Measurements from ENCODE around the gene VAV2.
"Not testable (repeated sequence)": the region's sequence is repeated elsewhere in the genome, so short reads cannot be mapped to it uniquely, and the experiment has no call there.

Gene VAV2

DNA sequence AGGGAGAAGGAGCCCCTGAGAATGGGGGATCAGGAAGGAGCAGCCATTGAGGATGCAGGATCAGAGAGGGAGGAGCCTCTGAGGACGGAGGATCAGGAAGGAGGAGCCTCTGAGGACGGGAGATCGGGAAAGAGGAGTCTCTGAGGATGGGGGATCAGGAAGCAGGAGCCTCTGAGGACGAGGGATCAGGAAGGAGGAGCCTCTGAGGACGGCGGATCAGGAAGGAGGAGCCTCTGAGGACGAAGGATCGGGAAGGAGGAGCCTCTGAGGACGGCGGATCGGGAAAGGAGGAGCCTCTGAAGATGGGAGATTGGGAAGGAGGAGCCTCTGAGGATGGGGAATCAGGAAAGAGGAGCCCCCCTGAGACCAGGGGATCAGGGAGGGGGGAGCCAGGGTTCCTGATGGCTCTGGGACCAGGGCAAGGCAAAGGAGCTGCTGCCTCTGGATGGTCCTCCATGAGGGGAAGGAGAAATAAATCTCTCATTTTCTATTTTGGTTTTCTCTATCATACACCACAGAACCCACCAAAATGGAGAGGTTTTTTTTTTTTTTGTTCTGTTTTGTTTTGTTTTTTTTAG is 231.3 kb downstream of the VAV2 start:
- no peak for DNase-seq

DNA sequence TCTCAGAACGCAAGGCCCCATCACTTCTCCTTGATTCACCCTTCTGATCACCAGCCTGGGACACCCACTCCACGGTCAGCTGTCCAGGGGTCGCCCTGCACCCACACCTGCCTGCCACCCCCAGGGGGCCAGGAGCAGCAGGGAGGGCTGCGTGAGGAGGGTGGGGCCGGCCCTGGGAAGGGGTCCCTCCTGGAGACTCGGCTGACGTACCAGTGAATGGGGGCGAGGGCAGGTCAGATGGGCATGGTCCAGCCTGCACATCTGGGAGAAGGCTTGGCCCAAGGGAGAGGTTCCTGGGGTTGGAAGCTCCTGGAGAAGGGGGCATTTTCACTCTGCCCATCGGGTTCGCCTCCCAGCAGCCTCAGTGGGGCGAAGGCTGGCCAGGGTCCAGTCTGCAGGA is 232.2 kb downstream of the VAV2 start:
- DNase-seq = no peak

DNA sequence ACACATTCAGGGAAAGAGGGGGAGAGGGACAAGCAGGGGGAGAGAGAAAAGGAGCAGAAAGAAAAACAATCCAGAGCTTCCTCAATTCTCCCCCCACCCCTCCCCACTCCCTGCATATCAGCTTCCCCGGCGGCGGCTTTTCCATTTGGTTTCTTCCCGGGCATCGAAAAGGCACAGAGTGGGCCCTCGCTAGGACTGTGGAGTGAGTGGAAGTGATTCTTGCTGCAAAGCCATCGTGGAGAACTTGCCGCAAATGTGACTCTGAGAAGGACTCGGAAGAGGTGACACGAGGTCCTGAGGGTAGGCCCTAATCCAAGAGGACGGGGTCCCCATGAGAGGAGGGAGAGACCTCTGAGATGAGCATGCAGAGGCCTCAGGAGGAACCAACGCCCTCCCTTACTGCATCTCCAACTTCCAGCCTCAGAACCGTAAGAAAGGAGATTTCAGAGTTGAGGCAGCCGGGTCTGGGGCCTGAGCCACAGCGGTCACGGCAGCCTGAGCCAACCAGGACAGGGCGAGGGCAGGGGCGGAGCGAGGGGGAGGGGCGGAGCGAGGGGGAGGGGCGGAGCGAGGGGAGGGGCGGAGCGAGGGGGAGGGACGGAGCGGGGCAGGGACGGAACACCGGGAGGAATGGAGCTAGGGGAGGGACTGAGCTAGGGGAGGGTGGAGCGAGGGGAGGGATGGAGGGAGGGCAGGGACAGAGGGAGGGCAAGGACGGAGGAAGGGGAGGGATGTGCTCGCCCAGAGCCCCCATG is 232.8 kb downstream of the VAV2 start:
- DNase-seq = no peak

DNA sequence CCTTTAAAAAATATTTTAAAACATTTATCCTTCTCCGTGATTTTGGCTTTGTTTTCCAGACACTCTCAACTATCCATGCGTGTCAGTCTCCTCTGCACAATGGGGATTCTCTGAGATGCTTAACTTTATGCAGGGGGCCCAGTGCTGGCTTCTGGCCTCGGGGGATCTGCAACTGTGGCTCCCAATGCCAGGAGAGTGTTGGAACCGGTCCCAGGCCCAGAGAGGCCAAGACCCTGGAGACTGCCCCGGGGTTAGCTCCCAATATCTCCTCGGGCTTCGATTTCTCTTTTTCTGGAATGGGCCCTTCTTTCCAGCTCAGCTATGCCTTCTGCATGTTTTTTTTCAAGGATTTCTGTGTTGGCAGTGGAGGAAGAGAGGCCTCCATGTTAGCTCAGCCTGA is 233.9 kb downstream of the VAV2 start:
- DNase-seq = no peak

DNA sequence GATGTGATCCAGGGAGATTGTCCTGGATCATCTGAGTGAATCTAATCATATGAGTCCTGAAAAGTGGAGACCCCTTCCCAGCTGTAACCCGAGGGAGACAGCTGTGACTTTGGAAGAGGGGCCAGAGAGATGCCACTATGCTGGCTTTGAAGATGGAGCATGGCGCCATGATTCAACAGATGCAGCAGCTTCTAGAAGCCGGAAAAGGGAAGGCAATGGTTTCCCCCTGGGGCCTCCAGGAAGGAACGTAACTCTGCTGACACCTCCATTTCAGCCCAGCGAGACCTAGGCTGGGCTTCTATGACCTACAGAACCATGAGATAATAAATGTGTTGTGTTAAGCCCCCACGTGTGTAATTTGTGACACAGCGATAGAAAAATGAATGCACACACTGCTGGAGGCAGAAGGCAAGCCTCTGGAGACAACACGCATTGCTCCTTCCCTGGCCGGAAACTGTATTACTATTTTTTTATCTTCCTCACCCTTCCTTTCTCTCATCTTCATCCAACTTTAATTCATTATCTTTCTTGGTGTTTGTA is 237.4 kb downstream of the VAV2 start:
- DNase-seq = no peak

DNA sequence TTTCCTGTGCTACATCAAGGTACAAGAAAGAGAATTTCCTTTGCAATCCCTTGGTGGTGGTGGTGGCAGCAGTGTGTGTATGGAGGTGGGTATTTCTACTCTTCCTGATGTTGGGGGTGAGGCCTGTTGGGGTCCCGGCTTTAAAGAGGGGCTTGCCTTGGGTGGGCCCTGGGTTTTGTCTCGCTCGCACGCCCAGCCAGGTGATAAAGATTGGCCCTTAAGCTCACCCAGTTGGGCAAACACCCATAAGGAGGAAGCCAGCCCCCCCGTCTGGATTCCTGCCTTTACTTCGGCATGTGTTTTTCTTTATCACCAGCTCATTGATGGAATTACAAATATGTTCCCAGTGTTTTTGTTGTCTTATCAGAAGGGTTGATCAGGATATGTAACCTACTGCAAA is 237.9 kb downstream of the VAV2 start:
- no peak for DNase-seq

DNA sequence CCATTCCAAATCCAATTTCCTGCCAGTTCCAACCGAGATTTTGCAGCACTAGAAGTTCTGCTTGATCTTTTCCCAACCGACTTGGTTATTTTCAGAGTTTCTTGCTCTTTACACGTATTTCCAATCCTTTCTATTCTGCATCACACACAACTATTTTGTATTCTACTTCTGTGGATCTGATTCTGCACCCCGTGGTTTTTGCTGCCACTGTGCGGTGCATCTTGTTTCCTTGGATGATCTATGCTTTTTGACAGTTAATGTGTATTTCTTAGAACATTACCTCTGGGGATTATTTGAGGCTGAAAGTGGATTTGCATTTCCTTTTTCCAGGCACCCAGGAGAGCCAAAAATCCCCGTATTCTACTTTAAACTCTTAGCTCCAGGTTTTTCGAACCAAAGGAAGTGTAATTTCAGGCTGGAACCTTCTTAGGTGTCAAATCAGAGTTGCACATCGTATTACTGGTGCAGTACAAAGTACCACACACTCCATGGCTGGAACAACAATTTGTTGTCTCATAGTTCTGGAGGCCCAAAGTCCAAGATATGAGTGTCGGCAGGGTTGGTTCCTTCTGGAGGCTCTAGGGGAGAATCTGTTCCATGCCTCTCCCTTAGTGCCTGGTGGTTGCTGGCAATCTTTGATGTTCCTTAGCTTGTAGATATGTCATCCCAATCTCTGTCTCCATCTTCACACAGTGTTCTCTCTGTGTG is 239.2 kb downstream of the VAV2 start:
- DNase-seq = no peak

DNA sequence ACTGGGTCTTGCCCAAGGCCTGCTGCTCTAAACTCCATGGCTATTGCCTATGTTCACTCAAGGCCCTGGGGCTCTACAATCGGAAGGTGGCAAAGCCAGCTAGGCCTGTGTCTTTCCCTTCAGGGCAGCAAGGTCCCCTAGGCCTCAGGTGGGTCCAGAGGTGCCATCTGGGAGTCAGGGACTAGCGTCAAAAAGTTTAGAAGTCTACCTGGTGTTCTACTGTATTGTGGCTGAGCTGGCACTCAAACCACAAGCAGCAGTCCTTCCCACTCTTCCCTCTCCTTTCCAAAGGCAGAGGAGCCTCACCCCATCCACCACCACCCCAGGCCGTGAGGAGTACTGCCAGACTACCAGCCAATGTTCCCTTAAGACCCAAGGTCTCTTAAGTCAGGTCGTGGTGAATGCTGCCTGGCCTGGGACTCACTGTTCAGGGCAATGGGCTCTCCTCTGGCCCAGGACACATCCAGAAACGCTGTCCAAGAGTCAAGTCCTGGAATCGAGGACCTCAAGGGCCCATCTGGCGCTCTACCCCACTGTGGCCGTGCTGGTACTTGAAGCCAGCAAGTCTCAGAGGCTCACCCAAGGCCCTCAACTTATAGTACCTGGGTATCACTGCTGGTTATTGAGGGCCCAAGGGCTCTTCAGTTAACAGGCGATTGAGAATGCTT is 241.0 kb downstream of the VAV2 start:
- no peak for DNase-seq

DNA sequence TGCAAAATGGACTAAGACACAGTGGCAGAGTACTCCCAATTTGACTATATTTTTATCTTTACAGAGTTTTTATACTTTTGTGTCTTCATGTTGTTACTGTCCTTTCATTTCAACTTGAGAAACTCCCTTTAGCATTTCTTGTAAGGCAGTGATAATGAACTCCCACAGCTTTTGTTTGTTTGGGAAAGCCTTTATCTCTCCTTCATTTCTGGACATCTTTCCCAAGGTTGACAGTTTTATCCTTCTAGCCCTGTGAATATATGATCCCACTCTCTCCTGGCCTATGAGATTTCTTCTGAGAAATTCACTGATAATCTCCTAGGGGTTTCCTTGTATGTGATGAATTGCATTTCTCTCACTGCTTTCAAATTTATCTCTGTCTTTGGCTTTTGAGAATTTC is 244.8 kb downstream of the VAV2 start:
- no peak for DNase-seq

DNA sequence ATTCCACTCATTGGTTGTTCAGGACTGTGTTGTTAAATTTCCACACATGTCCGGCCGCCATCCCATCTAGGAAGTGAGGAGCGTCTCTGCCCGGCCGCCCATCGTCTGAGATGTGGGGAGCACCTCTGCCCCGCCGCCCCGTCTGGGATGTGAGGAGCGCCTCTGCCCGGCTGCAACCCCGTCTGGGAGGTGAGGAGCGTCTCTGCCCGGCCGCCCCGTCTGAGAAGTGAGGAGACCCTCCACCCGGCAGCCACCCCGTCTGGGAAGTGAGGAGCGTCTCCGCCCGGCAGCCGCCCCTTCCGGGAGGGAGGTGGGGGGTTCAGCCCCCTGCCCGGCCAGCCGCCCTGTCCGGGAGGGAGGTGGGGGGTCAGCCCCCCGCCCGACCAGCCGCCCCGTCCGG is 247.6 kb downstream of the VAV2 start:
- DNase-seq = not testable (repeated sequence)

DNA sequence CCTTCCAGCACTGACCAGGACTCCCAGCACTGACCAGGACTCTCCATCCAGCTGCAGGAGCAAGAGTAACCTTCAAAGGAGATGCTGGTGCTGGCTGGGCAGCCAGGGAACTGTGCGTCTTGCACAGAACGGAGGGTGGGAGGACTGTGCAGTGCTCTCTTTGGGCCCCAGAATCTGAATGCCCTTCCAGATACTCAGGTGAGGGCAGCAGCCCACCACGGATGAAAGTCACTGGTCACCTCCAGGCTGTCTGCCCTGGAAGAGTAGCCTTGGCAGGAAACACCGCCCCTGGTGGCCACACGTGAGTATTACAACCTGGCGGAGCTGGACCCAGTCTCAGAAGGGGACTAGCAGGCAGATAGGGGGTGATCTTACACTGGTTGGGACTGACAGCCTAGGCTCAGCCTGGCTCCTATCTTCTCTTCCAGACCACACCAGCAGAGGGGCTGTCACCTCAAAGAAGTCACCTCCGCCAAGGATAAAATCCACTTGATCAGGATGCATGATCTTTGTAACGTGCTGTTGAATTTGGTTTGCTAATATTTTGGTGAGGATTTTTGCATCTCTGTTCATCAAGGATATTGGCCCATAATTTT is 249.2 kb downstream of the VAV2 start:
- peak; percentile 49 for DNase-seq

DNA sequence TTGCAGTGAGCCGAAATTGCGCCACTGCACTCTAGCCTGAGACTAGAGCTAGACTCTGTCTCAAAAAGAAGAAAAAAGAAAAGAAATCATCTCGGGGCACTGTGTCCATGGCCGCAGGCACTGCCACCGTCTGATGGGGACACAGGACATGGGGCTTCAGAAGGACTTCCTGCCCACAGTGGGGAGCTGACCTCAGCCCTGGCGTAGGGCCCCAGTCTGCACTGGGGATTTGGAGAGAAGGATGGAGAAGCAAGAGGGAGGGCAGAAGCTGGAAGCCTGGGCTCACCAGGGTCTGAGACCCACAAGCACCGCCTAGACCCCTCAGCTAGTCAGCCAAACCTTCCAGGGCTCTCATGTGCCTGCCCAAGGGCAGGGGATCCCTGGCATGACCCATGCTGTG is 249.9 kb downstream of the VAV2 start:
- no peak for DNase-seq

DNA sequence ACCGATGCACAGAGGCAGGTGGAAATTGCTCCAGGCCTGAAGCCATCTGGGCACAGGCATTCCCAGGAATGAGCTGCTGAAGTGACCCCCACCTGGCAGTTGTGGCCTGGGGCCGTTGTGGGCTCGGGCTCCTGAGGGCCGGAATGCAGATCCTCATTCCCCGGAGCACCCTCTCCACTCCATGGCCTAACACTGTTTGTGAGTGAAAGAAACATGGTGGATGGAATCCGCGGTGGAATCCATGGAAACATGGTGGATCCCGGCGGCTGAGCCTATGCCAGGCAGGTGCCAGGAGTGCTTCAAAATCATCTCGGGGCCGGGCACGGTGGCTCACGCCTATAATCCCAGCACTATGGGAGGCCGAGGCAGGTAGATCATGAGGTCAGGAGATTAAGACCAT is 250.4 kb downstream of the VAV2 start:
- DNase-seq = no peak

DNA sequence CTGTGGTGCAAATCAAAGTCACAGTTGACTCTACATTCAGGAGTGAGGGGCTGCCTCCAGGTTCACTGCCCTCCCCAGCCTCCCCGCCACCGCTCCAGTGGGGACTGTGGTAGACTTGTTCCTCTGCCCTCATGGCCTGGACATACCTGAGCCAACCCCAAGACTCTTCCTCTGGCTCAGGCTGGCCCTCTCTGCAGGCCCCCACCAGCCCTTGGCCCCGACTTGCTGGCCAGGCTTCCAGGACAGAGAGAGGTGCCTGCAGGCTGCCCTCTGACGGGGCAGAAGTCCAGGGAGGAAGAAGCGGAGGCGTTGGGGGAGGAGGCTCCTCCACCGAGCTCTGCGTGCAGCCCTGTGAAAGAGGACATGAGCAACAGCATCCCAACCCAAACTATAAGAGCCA is 251.2 kb downstream of the VAV2 start:
- DNase-seq = no peak

DNA sequence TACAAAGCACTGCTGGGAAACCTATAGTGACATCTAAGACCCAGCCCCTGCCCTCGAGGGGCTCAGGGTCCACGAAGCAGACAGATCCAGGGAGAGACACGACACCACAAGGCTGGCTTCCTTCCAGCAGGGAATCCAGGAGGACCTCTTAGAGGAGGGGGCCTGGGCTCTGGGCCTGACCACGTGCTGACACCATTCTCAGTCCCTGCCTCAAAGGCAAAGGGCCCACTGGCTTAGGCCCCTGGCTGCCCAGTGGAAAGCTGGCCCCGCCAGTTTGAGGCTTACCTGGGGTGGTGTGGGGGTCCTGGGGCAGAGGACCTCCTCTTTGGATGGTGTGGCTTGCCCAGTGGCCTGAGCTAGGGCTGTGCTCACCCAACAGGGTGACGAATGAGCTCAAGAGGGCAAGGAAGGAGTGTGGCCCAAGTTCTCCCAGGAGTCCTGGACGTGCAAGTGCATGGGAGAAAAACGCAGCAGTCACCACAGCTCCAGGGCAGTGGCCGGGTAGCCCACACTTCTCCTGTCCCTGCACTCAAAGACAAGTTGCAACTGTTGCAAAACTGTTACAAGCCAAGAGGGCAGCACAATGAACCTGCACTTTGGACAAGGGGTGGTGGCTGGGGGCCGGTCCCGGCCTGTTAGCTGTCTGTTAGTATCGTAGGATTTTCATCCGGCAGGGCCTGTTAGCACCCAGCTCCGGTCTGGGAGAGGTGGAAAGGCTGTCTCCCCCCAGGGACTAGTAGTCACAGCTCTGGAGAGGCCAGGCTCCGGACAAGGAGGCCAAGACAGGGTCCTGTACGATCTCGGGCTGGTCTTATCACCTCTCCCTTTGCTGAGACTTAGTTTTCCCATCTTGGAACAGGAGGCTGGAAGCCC is 252.5 kb downstream of the VAV2 start:
- no peak for DNase-seq

DNA sequence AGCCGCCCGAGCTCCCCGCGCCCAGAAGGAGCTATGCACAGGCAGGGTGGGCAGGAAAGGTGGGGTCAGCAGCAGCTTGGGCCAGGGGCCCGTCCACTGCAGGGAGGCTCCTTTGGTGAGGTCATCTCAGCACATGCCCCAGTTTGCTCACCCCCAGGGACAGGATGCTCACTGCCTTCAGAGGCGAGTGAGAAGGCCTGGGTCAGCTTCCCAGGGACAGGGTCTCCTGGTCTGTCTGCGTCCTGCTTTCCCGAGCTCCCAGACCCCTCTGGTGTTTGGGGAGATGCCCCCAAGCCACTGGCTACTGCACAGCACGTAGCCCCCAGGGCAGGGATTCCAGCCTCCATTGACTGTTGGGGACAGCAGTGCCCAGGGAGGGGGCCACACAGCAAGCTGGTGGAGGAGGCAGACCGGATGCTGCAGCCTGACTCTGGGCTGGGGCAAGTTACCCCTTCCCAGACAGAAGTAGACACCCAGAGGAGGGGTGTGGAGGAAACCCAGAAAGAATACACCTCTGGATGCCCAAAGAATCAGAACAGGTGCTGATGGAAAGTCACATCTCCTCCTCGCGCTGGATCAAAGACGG is 253.4 kb downstream of the VAV2 start:
- DNase-seq = no peak

DNA sequence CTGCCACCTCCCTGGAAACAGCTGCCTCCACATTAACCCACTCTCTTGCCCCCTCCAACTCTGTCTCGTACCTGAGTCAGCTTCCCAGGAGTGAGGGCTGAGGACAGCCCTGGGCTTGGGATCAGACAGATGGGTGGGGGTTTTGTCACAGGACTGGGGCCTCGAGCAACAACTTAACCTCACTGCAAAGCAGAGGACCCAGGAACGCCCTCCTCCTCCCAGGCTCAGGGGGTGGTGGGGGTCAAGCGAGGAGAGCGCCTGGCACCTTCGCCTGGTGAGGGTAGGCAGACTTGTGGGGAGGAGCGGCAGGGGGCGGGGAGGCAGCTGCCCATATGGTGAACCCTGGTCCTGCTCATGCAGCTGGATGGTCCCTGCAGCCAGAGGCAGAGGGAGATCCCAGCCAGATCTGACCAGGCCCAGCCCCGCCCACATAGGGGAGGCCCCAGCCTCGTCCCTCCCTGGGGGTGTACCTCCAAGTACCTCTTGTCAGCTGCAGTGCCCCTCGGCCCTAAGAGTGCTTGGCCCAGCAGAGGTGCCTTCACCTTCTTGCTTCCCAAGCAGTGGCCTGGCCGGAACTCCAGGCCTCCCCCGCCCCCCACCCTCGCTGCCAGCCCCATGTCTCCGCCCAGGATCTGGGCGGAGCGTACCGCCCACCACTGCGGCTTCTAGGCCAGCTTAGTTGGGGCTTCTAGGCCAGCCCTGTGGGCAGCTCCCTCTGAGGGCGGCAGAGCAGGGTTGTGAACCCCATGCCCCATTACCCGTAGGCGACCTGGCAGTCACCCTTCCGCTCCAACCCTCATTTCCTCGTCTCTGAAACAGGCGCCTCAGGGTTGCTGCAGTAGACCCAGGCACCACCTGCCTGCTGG is 254.1 kb downstream of the VAV2 start, which contains the start of gene SARDH:
TSS of gene SARDH (minus strand) at position 579 of the 866 bp plus-strand sequence. CDS start 4,179 bp downstream, outside the sequence.
- no peak for DNase-seq

DNA sequence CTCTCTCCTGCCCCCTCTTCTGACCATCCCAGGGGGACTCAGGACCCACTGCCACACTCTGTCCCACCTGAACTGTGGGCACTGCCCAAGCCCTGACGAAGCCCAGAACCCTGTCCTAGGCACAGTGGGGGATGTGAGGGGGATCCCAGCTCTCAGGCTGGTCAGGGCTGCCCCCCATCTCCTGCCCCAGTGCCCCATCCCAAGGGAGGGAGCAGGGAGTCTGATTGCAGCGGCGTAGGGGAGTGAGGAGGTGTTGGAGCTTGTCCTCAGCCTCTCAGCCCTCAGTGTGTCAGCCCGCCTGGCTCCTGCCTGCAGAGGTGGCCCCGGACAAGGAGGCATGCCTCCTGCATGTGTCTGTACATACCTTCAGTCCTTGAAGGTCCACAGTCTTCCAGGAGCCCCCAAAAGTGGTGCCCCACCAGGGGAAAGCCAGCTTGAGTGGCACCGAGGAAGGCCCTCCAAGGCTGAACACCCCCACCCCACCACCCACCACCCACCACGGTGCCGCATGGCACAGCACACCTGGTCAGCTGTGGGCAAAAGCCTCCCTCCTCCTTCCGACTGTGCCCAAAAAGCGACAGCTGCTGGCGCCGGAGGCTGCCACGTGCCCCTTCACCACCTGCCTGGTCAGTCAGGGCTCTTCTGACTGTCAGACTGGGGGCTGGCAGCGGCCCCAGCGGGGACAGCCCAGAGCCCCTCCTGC is 254.9 kb downstream of the VAV2 start:
- peak; percentile 24 for DNase-seq

DNA sequence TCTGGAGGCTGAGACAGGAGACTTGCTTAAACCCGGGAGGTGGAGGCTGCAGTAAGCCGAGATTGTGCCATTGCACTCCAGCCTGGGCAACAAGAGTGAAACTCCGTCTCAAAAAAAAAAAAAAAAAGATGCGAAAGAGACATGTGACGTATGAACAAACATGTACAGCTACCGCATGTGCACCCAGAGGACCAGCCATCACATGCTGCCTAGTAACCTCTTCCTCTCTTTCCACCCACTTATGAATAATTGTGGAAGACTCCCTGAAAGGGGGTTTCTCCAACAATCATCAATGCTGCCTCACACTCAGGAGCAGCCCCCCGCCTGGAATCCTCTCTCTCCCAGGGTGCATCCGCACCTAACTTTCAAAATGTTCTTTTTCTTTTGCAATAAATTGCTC is 256.2 kb downstream of the VAV2 start:
- DNase-seq = no peak

DNA sequence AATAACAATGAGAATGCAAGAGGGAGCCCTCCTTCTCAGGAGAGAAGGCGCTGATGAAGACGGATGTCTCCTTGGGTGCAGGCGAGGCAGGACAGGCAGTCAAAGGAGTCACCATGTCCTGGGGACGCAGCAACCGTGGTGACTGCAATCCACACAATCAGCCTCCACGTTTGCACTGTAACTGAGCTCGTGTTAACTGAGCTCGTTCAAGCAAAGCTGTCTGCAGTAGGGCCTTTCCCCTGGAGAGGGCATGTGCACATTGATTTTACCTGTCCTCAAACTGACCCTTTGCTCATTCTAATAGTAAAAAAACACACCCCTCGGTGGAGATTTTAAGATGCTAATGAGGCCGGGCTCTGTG is 256.7 kb downstream of the VAV2 start:
- no peak for DNase-seq
